H9 (cell line): Measurements from ENCODE around the gene ATP5MC2. TPM values are rescaled to one million over a fixed set of nuclear protein-coding genes. Genes with fewer than 3 reads are reported as not detected.
"Not testable (repeated sequence)": the region's sequence is repeated elsewhere in the genome, so short reads cannot be mapped to it uniquely, and the experiment has no call there.

Source experiments
- DNase-seq: peaks from one replicate; pipeline ENCODE4 v3.0.0-alpha.2; 2017
- H2AFZ ChIP-seq: one replicate; pipeline ENCODE4 v1.6.1; 2013; ENCODE audit warnings: mild to moderate bottlenecking, low read length, control low read depth, moderate library complexity
- H2AK5ac ChIP-seq: 2 replicates; pipeline ENCODE4 v1.6.1; 2013; ENCODE audit warnings: low read length, control low read depth, mixed read lengths; ENCODE audit not compliant: insufficient read length
- H2BK120ac ChIP-seq: one replicate; pipeline ENCODE4 v1.6.1; 2013; ENCODE audit warnings: low read depth, mild to moderate bottlenecking, low read length, control low read depth, inconsistent platforms; ENCODE audit not compliant: poor library complexity, severe bottlenecking
- H2BK12ac ChIP-seq: 2 replicates; pipeline ENCODE4 v1.6.1; 2013; ENCODE audit warnings: low read length, control low read depth, mixed read lengths, low read depth; ENCODE audit not compliant: insufficient read length
- H2BK15ac ChIP-seq: 2 replicates; pipeline ENCODE4 v1.6.1; 2013; ENCODE audit warnings: low read depth, low read length, control low read depth
- H2BK20ac ChIP-seq: one replicate; pipeline ENCODE4 v1.6.1; 2013; ENCODE audit warnings: low read depth, mild to moderate bottlenecking, low read length, control low read depth, inconsistent platforms; ENCODE audit not compliant: poor library complexity, severe bottlenecking
- H2BK5ac ChIP-seq: 2 replicates; pipeline ENCODE4 v1.6.1; 2013; ENCODE audit warnings: low read length, control low read depth, mixed read lengths; ENCODE audit not compliant: insufficient read length
- H3K14ac ChIP-seq: 2 replicates; pipeline ENCODE4 v1.6.1; 2013; ENCODE audit warnings: low read length, control low read depth; ENCODE audit not compliant: insufficient read depth
- H3K18ac ChIP-seq: 2 replicates; pipeline ENCODE4 v1.6.1; 2013; ENCODE audit warnings: low read depth, mild to moderate bottlenecking, mixed read lengths, low read length, control low read depth; ENCODE audit not compliant: insufficient read length
- H3K23ac ChIP-seq: 2 replicates; pipeline ENCODE4 v1.6.1; 2013; ENCODE audit warnings: low read length, control low read depth, mixed read lengths, low read depth; ENCODE audit not compliant: insufficient read length
- H3K23me2 ChIP-seq: 2 replicates; pipeline ENCODE4 v1.6.1; 2013; ENCODE audit warnings: low read depth, mild to moderate bottlenecking, mixed read lengths, low read length, control low read depth; ENCODE audit not compliant: insufficient read length, poor library complexity, severe bottlenecking
- H3K27ac ChIP-seq: 2 replicates; pipeline ENCODE4 v1.5.1; 2013; ENCODE audit warnings: low read length, control low read depth, mixed read lengths, low read depth; ENCODE audit not compliant: insufficient read length
- H3K27me3 ChIP-seq: 2 replicates; pipeline ENCODE4 v1.6.1; 2013; ENCODE audit warnings: low read length, control low read depth, inconsistent platforms; ENCODE audit not compliant: insufficient read depth
- H3K4ac ChIP-seq: 2 replicates; pipeline ENCODE4 v1.6.1; 2013; ENCODE audit warnings: low read depth, mild to moderate bottlenecking, control low read depth, inconsistent platforms, low read length, moderate library complexity
- H3K4me1 ChIP-seq: 2 replicates; pipeline ENCODE4 v1.6.1; 2013; ENCODE audit warnings: low read length, control low read depth, inconsistent platforms; ENCODE audit not compliant: insufficient read depth
- H3K4me2 ChIP-seq: 2 replicates; pipeline ENCODE4 v1.6.1; 2013; ENCODE audit warnings: low read length, control low read depth, mixed read lengths; ENCODE audit not compliant: insufficient read length, insufficient read depth
- H3K56ac ChIP-seq: 2 replicates; pipeline ENCODE4 v1.6.1; 2013; ENCODE audit warnings: low read depth, mild to moderate bottlenecking, mixed read lengths, low read length, control low read depth; ENCODE audit not compliant: insufficient read length
- H3K79me1 ChIP-seq: 2 replicates; pipeline ENCODE4 v1.6.1; 2013; ENCODE audit warnings: low read depth, mild to moderate bottlenecking, moderate library complexity, low read length, control low read depth, inconsistent platforms; ENCODE audit not compliant: insufficient read depth, poor library complexity, severe bottlenecking
- H3K79me2 ChIP-seq: 2 replicates; pipeline ENCODE4 v1.6.1; 2013; ENCODE audit warnings: low read length, control low read depth, inconsistent platforms; ENCODE audit not compliant: insufficient read depth
- H3K9ac ChIP-seq: 2 replicates; pipeline ENCODE4 v1.6.1; 2013; ENCODE audit warnings: low read length, control low read depth, mixed read lengths; ENCODE audit not compliant: insufficient read length; ENCODE audit errors: extremely low read depth
- H3K9me3 ChIP-seq: one replicate; pipeline ENCODE4 v1.6.1; 2013; ENCODE audit warnings: low read depth, low read length, inconsistent platforms; ENCODE audit not compliant: control insufficient read depth
- H3T11ph ChIP-seq: one replicate; pipeline ENCODE4 v1.6.1; 2013; ENCODE audit warnings: mild to moderate bottlenecking, low read length, control low read depth, inconsistent platforms
- H4K20me1 ChIP-seq: one replicate; pipeline ENCODE4 v1.6.1; 2013; ENCODE audit not compliant: control insufficient read depth, insufficient read length, insufficient read depth
- H4K5ac ChIP-seq: 2 replicates; pipeline ENCODE4 v1.6.1; 2013; ENCODE audit warnings: low read depth, mild to moderate bottlenecking, mixed read lengths, low read length, control low read depth; ENCODE audit not compliant: insufficient read length
- H4K8ac ChIP-seq: replicated peaks from 2 replicates; pipeline ENCODE4 v1.6.1; 2013; ENCODE audit warnings: low read length, control low read depth, mixed read lengths, low read depth; ENCODE audit not compliant: insufficient read length
- H4K91ac ChIP-seq: 2 replicates; pipeline ENCODE4 v1.6.1; 2013; ENCODE audit warnings: low read depth, mild to moderate bottlenecking, moderate library complexity, mixed read lengths, low read length, control low read depth; ENCODE audit not compliant: insufficient read length
- H3K27ac Mint-ChIP-seq, 3 experiments: 2 replicates in 2 of 3; 3 replicates in 1 of 3; pipeline ENCODE4 v1.8.0; 2020 to 2021; ENCODE audit warnings: mixed read lengths in 3 of 3, mild to moderate bottlenecking in 1 of 3, moderate library complexity in 1 of 3
- H3K27me3 Mint-ChIP-seq: 2 replicates; pipeline ENCODE4 v1.8.0; 2021; ENCODE audit warnings: low read depth, mild to moderate bottlenecking, moderate library complexity, mixed read lengths
- H3K36me3 Mint-ChIP-seq, 3 experiments: 2 replicates in 2 of 3; 3 replicates in 1 of 3; pipeline ENCODE4 v1.8.0; 2020 to 2021; ENCODE audit warnings: low read depth in 3 of 3, mixed read lengths in 3 of 3; ENCODE audit not compliant: insufficient read depth in 1 of 3
- H3K4me1 Mint-ChIP-seq, 2 experiments: 2 replicates each; pipeline ENCODE4 v1.8.0; 2020; ENCODE audit warnings: mixed read lengths in 2 of 2
- H3K4me3 Mint-ChIP-seq, 2 experiments: 2 replicates in 1 of 2; 3 replicates in 1 of 2; pipeline ENCODE4 v1.8.0; 2020 to 2021; ENCODE audit warnings: mild to moderate bottlenecking in 2 of 2, mixed read lengths in 2 of 2, moderate library complexity in 1 of 2
- H3K9me3 Mint-ChIP-seq, 2 experiments: 2 replicates in 1 of 2; 3 replicates in 1 of 2; pipeline ENCODE4 v1.8.0; 2020; ENCODE audit warnings: mild to moderate bottlenecking in 2 of 2, mixed read lengths in 2 of 2, moderate library complexity in 1 of 2
- CTCF ChIP-seq: fragments of 200-600 bp; sonication (generic); conservative IDR thresholded peaks from 3 replicates; pipeline ENCODE4 v1.8.0; 2021; ENCODE audit warnings: antibody characterized with exemption, mild to moderate bottlenecking
- WGBS: extraction: QIAGEN DNeasy Blood & Tissue Kit; methylation state at CpG from one replicate; pipeline ENCODE4 v1.1.7; 2013; ENCODE audit warnings: missing lambda C conversion rate, low lambda C conversion rate, mixed read lengths; ENCODE audit not compliant: insufficient read length; ENCODE audit errors: extremely low coverage; 5-methylcytosine and 5-hydroxymethylcytosine counted together
- total RNA-seq: library from RNA; stranded (reverse); gene quantifications from 2 replicates; pipeline ENCODE4 v1.2.1, GENCODE V29; 2021

ATP5MC2 gene
- total RNA-seq, 1 experiment from 2014 or later, result 379 TPM

GRCh38 chr12:53636641-53637040 is 39.2 kb downstream of the ATP5MC2 start:
- H3K36me3 Mint-ChIP-seq, result no peaks in the 10 kb centered on the region
- WGBS, result no CpG with 5 or more reads among the region's 2 CpGs
- H3K56ac ChIP-seq, result no peak overlapping the region
- no peak for DNase-seq
- no peak overlapping the region for H3K4ac ChIP-seq
- no peak overlapping the region for H2AK5ac ChIP-seq
- no peak for TF ChIP-seq CTCF
- no peak overlapping the region for H3K4me3 Mint-ChIP-seq
- H2AFZ ChIP-seq, result no peak overlapping the region
- no peak overlapping the region for H2BK12ac ChIP-seq
- H4K91ac ChIP-seq, result no peak overlapping the region
- H4K8ac ChIP-seq, result no peak overlapping the region
- no peak overlapping the region for H2BK15ac ChIP-seq
- no peak overlapping the region for H2BK120ac ChIP-seq
- H3K9me3 Mint-ChIP-seq, result no peaks in the 10 kb centered on the region; a peak in 1 of 5 replicates
- no peak overlapping the region for H3T11ph ChIP-seq
- H3K23me2 ChIP-seq, result no peaks in the 10 kb centered on the region
- no peak overlapping the region for H3K18ac ChIP-seq
- H3K27me3 ChIP-seq, result no peaks in the 10 kb centered on the region
- H3K27me3 Mint-ChIP-seq, result peaks cover 2% of the 10 kb centered on the region
- no peak overlapping the region for H2BK5ac ChIP-seq
- H3K14ac ChIP-seq, result no peak overlapping the region
- no peak overlapping the region for H2BK20ac ChIP-seq
- H3K4me1 Mint-ChIP-seq, result no peaks in the 10 kb centered on the region
- H3K79me1 ChIP-seq, result no peaks in the 10 kb centered on the region
- H4K20me1 ChIP-seq, result no peaks in the 10 kb centered on the region
- no peak overlapping the region for H3K27ac ChIP-seq
- H3K9ac ChIP-seq, result no peak overlapping the region
- H3K9me3 ChIP-seq, result no peaks in the 10 kb centered on the region
- H3K23ac ChIP-seq, result no peak overlapping the region
- no peaks in the 10 kb centered on the region for H3K79me2 ChIP-seq
- no peak overlapping the region for H4K5ac ChIP-seq
- H3K4me2 ChIP-seq, result no peak overlapping the region
- no peak overlapping the region for H3K27ac Mint-ChIP-seq
- no peaks in the 10 kb centered on the region for H3K4me1 ChIP-seq

GRCh38 chr12:53635708-53636107 is 40.2 kb downstream of the ATP5MC2 start:
- not testable (repeated sequence) for H2BK20ac ChIP-seq, DNase-seq, H3K23ac ChIP-seq, H3K9me3 Mint-ChIP-seq, H3K9me3 ChIP-seq, H3K27ac Mint-ChIP-seq, H3K27ac ChIP-seq, H3K79me2 ChIP-seq, H3K27me3 ChIP-seq, H3K27me3 Mint-ChIP-seq, H3K18ac ChIP-seq, H3K4me3 Mint-ChIP-seq, H2BK12ac ChIP-seq, H3K4me1 ChIP-seq, H3T11ph ChIP-seq, H4K20me1 ChIP-seq, H2AFZ ChIP-seq, H3K56ac ChIP-seq, H3K9ac ChIP-seq, H3K23me2 ChIP-seq, H3K79me1 ChIP-seq, H4K8ac ChIP-seq, H4K5ac ChIP-seq, H2BK15ac ChIP-seq, H2AK5ac ChIP-seq, H4K91ac ChIP-seq, H3K4me1 Mint-ChIP-seq, H3K4ac ChIP-seq, H2BK5ac ChIP-seq, H3K36me3 Mint-ChIP-seq, H2BK120ac ChIP-seq, H3K4me2 ChIP-seq, H3K14ac ChIP-seq
